ELF-1 (cell line): ENCODE results near the gene APBA1.
A peak's percentile ranks its signal among the peaks of the same experiment; 100 is the strongest.

Source experiments
- DNase-seq: peaks from one replicate; pipeline ENCODE4 v3.0.0-alpha.2; 2016; ENCODE audit warnings: low read depth, low spot score

APBA1 gene

GRCh38 chr9:69409936-69410335 is 262.2 kb downstream of the APBA1 start:
- peak; percentile 74 for DNase-seq

- DNase-seq = no peak
These were observed 271.7 kb downstream of the APBA1 start for GRCh38 chr9:69400470-69400869.

- DNase-seq = no peak
These were observed 274.6 kb downstream of the APBA1 start for GRCh38 chr9:69397384-69398214.

- DNase-seq = no peak
These were observed 275.4 kb downstream of the APBA1 start for GRCh38 chr9:69396759-69397158.

GRCh38 chr9:69395718-69396117 is 276.5 kb downstream of the APBA1 start:
- DNase-seq = no peak

GRCh38 chr9:69393425-69393824 is 278.7 kb downstream of the APBA1 start:
- no peak for DNase-seq

- no peak for DNase-seq
These were observed 279.3 kb downstream of the APBA1 start for GRCh38 chr9:69392826-69393225.

GRCh38 chr9:69391946-69392345 is 280.2 kb downstream of the APBA1 start:
- DNase-seq = no peak

GRCh38 chr9:69391487-69391886 is 280.7 kb downstream of the APBA1 start:
- DNase-seq = no peak

- DNase-seq = no peak
These were observed 282.7 kb downstream of the APBA1 start for GRCh38 chr9:69389437-69389995.

- DNase-seq = no peak
These were observed 283.6 kb downstream of the APBA1 start for GRCh38 chr9:69388596-69388995.

- DNase-seq = no peak
These were observed 285.5 kb downstream of the APBA1 start for GRCh38 chr9:69386651-69387050.

GRCh38 chr9:69385581-69386033 is 286.6 kb downstream of the APBA1 start:
- DNase-seq = peak; percentile 28

GRCh38 chr9:69382135-69382534 is 290.0 kb downstream of the APBA1 start:
- no peak for DNase-seq

- no peak for DNase-seq
These were observed 291.4 kb downstream of the APBA1 start for GRCh38 chr9:69380811-69381210.

- no peak for DNase-seq
These were observed 291.9 kb downstream of the APBA1 start for GRCh38 chr9:69380301-69380700.

GRCh38 chr9:69379270-69379982 is 292.7 kb downstream of the APBA1 start:
- peak; percentile 63 for DNase-seq

GRCh38 chr9:69377981-69378380 is 294.2 kb downstream of the APBA1 start:
- DNase-seq = no peak
